GM19397 (cell line): ENCODE measurements around the gene MMEL1.
A peak's percentile ranks its signal among the peaks of the same experiment; 100 is the strongest.

Experiments used
- ATAC-seq: cut with Tn5 transposase; IDR thresholded peaks from one replicate; pipeline ENCODE4 v1.9.1; 2021; ENCODE audit warnings: mild to moderate bottlenecking, moderate library complexity; ENCODE audit not compliant: unreplicated experiment

The MMEL1 gene

DNA sequence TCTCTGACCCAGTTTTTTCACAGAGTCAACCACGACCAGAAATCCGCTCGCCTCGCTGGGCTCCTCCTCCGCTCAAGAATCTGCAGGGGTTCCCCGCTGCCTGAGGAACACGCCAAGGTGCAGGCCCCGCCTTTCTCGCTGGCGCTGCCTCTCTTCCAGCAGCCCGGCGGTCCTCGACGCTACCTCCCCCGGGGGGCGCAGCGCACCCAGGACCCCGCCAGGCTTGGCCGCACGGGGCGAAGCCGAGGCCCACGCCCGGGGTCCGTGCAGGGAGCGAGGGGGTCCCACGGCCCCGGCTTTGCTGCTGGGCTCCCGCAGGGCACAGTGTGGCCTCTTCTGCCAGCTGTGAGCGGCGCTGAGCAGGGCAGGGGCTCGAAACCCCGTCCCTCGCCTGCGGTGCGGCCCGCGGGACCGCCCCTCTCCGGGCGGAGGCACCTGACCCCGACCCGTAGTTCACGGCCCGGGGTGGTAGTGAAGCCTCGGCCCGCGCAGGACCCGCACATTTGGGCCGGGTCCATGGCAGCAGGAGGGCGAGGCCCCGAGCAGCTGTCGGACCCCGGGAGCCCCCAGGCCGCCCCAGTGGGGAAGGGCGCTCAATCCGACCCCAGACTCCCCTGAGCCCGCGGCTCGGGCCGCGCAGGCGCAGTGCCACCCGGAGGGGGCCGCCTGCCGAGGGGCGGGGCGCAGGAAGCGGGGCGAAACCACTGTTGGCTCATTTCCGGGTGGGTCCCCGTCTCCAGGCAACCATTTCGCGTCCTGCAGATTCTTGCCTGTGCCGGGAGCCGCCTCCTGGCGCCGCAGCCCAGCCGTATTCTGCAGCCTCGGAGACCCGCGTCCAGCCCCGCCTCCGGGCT is 10.0 kb upstream of the MMEL1 start:
- peak; percentile 77 for ATAC-seq

DNA sequence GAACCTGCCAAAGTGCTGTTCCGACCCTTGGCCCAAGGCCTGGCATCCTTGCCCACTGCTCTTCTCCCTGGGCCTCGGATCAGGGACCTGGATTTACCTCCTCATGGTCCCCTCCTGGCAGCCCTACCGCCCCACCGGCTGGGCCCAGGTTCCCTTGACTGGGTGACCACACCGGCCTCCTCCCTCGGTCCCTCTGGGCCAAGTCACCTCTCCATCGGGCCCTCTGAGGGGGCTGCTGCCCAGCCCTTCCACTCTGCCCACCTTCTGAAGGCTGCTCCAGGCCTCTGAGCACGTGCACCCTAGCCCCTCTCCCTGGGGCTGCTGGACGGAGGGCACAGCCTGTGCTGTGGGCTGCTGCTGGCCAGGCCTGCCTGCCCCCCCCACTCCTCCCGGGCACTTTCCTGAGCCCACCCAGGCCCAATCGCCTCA is 9.3 kb upstream of the MMEL1 start:
- no peak for ATAC-seq

DNA sequence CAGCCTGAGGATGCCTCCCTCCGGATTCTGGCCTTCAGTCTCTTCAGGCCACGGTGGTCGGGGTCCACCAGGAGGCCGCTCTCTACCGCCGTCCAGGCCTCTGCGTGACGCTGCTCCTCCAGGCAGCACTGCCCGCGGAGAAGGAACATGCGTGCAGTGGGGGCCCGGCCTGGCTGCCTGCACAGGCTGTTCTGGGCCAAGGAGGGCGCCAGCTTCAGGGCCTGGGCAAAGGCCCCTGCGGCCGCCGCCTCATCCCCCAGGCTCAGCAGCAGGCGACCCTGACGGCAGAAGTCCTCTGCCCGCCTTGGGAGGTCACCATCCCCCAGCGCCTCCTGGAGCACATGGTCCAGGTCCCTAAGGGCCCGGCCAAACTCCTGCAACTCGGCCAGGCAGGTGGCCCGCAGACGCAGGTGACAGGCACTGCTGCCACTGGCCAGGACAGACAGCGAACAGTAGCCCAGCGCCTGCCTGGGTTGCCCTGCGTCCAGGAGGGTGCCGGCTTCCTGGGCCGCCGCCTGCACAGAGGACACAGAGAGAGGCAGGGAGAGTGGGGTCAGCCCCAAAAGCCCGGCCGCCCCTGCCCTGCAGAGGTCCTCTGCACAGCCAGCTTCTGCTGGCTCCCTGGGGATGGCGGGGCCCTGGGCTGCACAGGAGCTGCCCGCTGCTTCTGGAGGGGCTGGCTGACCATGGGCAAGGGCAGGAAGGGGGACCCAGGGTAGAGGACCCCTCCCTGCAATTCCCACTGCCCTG is 8.7 kb upstream of the MMEL1 start:
- no peak for ATAC-seq

DNA sequence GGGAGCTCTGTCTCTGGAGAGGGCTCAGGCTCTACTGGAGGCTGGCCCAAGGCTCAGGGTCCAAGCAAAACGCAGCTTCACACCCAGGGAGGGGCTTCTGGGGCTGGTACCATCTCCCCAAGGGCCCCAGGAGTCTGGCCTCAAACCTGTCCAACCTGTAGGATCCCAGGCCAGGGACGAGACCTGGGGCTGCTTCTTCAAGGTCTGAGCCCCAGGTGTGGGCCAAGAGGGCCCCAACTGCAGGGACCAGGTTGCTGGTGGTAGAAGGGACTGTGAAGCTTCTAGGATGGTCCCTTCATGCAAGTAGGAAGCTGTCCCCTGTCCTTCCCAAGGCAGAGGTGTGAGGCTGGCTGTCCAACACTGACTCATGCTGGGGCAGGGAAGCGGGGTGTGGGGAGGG is 7.8 kb upstream of the MMEL1 start:
- ATAC-seq, result no peak

DNA sequence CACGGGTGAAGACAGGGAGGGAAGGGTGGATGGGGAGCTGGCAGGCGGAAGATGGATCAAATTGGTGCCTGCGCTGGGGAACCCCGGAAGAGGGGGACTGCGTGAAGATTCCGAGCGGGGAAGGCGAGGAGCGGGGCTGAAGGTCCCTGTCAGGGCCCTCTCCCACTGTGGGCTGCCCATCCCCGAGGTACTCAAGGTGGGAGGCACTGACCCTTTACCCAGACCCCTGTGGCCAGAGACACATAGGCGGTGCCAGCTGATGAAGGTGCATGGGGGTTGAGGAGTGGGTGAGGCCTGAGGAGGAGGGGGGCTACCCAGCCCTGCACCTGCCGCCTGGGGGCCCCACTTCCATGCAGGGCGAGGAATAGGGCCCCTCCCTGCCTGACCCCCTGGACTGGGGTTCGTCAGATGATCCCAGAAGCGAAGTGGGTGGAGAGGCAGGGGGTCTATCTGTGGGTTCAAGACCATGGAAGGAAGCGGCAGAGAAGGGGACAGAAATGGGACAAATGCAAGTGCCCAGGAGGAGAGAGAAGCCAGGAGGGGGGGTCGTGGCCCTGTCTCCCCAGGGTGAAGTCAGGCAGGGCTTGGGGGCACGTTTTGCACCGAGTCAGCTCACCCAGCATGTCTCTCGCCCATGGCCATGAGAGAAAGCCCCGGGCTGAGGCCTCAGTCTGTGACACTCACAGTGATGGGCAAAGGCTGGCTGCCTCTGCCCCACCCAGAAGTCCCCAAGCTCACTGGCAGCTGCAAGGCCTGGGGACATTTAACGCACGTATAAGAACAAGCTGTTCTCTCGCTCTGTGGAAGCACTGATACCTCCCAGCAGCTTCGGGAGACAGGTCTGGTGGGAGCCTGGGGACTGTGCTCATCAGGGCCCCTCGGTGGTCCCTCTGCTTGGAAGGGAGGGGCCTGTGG is 7.0 kb upstream of the MMEL1 start:
- no peak for ATAC-seq

DNA sequence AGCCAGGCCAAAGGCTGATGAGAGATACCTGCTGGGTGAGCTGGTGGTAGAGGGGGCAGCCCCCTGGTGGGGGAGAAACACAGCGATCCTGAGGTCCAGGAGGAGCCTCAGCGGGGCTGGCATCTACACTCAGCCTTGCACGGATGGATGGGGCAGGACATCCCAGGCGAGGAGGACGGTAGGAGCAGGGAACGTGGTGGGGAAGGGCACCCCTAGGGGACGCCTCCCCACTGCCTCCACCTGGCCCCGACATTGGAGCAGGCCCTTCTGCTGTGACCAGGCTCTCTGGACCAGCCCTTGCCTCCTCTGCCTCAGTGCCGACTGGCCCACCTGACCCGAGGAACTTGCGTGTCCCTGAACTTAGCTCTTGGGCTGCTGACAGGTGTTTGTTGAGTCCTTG is 6.4 kb upstream of the MMEL1 start:
- ATAC-seq, result no peak

DNA sequence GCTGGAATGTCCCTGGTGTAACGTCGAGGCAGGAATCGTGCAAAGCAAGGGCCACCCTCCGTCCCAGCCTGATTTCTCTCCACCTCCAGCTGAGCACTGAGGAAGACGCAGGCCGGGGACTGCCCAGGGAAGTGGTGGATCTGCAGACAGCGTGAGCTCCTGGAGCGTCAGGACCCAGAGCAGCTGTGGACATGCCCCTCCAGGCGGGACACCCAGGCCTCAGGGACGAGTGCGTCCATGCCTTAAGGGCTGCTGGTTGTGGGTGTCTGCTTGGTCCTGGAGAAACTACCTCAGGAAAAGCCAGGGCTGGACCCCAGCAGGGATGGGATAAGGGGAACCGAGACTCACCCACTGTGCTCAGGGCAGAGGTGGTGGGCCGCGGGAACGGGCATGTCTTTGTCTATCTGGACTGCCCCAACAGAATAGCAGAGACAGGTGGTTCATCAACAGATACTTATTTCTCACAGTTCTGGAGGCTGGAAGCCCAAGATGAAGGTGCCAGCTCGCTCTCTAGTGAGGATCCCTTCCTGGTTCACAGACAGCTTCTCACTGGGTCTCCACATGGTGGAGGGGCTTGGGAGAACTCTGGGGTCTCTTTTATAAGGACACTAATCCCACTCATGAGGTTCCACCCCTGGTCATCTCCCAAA is 5.8 kb upstream of the MMEL1 start:
- ATAC-seq, result no peak

DNA sequence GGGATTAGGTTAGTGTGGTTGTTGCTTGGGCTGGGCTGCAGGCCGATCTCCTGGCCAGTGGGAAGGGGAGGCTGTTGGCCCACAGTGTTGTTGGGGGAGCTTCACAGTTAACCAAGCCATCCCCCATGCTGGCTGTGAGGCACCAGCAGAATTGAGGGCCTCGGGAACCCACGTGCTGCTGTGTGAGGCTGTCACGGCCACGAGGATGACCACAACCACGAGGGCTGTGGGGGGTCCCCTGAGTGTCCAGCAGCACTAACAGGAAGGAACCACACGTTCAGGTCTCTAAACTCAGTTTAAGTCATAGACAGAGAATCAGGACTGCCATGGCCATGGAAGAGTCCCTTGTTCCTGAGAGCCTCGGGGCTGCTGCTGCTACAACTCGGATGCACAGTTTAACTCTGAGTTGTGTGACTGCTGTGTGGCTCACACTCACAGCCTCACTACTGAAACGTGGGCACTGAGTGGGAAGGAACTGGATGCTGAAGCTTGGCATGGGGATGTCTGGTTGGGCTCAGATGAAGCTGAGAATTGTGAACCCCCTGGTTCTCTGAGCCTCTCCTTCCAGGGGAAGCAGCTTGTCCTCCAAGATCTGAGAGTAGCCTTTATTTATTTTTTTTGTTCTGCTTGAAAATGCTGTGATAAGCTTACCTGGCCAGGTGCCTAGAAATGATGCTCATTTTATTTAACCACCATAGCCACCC is 4.8 kb upstream of the MMEL1 start:
- ATAC-seq, result no peak

DNA sequence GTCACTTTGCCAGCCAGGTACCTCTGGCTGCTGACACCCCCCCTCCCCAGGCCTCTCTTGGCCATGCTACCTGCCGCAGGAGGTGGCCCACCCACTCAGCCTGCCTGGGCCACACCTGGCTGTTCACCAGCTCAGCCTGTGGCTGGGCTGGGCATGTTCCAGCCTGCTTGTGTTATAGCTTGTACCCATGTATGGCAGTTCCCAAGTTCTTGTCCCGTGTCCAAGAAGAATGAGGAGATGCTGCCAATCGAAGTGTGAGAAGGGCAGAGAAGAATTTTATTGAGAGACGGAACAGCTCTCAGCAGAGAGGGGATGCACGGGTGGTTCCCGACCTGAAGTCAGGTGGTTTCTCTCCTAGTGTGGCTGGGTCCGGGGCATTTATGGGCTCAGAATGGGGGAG is 3.9 kb upstream of the MMEL1 start:
- no peak for ATAC-seq

DNA sequence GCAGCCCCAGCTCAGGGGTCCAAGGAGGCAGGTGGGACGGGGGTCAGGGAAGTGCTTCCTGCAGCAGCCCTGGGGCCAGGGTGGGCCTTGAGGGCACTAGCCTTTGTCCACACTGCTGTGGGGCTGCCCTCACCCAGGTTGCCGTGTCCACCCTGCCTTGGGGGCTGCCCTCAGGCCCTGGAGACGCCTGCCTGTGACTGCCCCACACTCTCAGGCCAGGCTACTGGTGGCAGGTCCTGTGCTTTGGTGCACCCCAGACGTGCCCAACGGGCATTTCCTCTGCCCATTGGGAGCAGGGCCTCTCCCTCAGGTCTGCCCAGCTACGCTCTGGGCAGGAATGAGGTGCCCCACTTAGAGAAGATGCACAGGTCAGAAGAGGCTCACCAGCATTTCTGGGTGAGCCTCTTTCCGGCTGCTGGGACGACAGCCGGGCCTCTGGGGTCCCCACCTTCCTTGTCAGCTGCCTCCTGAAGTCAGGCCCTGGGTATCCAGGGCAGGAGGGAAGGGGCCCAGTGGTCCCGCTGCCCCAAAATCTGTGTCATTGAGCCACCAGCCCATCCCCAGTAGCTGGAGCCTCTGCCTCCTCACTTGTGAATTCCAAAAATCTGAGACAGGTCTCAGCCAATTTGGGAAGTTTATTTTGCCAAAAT is 2.7 kb upstream of the MMEL1 start:
- ATAC-seq, result no peak

DNA sequence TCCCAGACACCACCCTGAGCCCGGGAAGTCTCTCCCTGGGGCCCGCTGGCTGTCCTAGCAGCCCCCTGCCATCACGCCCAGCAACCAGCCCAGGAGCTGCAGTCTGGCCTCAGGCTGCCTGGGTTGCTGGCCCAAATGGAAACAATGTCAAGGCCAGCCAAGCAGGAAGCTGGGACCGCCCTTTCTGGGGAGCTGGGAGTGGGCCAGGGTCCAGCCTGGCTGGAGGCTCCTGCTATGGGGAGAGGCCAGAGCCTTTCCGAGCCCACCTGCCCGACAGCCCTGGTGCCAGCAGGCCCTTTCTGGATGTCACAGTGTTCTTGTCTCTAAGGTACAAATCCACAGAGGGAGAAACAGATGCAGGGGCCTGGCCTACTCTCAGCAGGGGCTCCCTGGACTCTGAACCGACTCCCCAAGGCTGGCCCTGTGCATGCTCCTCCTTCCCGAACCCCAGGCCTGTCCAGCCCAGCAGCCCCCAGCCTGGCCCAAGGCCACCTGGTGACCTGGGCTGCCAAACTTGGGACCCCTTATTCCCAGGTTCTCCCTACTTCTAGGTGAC is 1.2 kb upstream of the MMEL1 start:
- no peak for ATAC-seq

DNA sequence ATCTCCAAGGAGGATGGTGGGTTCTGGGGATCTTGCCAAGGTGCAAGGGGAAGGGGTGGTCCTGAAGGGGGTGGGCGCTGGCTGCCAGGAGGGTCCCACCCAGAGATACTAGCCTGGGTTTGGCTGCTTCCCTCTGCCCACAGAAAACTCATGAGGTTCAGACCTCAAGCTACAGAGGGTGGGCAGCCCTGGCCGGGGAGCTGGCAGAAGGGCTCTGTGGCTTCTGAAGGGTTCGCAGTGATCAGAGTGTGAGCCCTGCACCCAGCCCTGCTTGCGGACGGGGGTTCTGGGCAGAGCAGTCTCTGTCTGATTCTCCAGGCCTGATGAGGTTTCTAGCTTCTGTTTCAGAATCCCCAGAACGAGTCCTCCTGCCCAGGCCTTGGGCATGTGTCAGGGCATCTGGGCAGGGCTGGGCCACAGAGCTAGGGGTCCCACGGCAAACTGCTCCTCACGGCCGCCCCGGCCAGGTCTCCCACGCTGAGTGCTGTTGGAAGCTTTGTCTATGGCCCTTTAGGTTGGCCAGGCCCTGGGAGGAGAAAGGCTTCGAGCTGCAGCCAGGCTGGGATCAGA is 635 bp upstream of the MMEL1 start:
- ATAC-seq, result no peak

DNA sequence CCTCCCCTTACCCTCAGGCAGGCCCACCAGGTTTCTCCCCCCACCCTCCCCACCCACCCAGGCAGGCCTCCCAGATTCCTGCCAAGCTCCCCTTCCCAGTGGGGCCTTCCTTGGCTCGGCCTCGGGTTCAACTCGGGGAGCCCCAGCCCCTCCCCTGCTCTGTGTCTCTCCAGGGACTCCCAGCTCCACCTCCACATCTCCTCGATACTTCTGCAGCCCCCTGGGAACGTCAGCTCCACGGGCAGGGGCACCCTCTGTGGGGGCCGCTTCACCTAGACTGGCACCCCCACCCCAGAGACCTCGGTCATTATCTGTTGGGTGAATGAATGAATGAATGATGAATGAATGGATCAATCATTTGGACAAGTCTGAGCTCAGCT is 775 bp downstream of the MMEL1 start:
- ATAC-seq, result no peak

DNA sequence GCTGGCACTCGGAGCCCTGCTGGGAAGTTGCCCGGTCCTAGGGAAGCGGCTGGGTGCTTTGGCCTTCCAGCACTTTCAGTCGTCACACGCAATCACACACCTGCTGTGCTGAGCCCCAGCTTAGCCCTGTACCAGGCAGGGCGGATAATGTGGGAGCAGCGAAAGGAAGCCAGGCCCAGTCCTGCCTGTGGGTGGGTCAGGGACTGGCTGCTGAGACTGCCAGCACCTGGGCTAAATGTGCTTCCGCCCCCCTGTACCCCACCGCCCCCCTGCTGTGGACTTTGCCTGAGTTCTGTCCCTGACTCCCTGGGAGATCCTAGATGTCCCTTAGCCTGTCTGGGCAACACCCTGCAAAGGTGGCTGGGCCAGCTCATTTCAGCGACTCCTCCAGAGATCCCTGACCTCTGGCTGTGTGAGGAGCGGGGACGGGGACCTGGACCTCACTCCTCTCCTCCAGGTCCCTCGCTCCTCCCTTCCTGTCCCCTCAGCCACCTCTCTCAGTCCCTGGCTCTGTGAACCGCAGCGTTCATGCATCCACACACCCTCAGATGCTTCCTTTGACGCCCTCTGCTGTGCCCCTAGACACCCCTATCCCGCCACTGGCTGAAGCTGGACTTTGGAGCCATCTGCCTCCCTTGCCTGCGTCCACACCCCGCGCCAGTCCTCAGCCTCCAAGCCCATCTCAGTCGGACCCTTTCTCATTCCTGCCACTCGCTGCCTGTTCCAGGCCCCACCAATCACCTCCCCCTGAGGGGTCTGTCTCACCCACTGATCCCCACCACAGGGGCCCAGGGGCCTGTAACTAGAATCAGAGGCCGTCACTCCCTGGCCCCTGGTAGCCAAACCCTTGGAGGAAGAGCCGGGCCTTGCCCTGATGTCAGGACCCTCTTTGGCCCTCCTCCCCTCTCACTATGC is 1.4 kb downstream of the MMEL1 start:
- ATAC-seq, result no peak

DNA sequence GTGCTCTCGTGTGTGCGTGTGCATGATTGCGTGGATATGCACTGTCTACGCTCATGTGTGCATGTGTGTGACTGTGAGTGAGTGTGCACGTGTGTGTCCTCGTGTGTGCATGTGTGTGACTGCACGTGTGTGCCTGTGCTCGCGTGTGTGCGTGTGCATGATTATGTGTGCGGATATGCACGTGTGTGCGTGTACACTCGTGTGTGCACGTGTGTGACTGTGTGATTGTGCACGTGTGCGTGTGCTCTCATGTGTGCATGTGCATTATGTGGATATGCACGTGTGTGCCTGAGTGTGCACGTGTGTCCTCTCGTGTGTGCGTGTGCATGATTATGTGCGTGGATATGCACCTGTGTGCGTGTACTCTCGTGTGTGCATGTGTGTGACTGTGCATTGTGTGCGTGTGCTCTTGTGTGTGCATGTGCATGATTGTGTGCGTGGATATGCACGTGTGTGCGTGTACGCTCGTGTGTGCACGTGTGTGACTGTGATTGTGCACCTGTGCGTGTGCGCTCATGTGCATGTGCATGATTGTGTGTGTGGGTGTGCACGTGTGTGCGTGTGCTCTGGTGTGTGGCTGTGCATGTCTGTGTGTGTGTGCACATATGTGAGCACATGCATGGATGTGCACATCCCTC is 2.2 kb downstream of the MMEL1 start:
- no peak for ATAC-seq

DNA sequence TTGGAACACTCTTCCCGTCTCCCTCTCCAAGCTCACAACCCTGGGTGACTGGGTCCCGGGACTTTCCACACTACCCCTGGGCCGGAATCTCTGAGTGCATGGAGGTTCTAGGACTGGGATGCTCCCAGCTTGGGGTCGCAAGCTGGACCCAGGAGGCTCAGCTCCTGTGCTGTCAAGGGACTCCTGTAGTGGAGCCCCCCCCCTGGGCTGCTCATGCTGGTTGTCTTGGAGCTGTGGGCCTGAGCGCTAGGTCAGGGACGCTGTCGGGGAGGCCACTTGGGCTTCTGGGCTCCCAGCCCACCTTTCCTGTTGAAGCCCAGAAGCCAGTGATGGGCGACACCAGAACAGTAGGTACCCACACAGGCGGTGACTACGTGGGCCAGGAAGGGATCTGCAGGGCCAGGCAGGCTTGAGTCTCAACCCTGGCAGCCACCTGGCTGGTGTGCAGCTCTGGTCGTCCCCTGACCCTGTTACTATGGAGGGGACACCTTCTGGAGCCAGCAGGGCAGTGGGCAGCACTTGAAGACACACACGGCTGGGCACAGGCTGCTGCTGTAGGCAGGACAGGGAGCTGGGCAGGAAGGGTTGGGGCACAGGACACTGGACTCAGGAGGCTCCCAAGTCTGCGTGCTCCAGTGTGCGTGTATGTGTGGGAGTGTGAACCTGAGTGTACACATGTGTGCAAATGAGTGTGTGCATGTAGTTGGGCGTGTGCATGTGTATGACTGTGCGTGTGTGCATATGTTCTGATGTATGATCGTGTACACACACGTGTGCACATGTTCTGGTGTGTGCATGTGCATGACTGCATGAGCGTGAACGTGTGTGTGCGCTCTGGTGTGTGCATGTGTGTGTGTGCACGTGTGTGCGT is 3.0 kb downstream of the MMEL1 start:
- no peak for ATAC-seq
